Duodenal mucosa (tissue), 2 donors: ENCODE results near the gene PHYHIPL.

Source experiments
- H3K27ac ChIP-seq: one replicate; pipeline ENCODE4 v1.7.0; 2013; ENCODE audit warnings: low read depth, low read length
- H3K27me3 ChIP-seq, 2 donors: one replicate each; pipeline ENCODE4 v1.7.0; 2013; ENCODE audit warnings: low read length in 2 of 2, control low read depth in 1 of 2; ENCODE audit not compliant: insufficient read depth in 2 of 2, control insufficient read depth in 1 of 2
- H3K36me3 ChIP-seq, 2 donors: one replicate each; pipeline ENCODE4 v1.7.0; 2013; ENCODE audit warnings: low read length in 2 of 2, control low read depth in 1 of 2; ENCODE audit not compliant: insufficient read depth in 2 of 2, control insufficient read depth in 1 of 2
- H3K4me1 ChIP-seq, 2 donors: one replicate each; pipeline ENCODE4 v1.7.0; 2013; ENCODE audit warnings: low read length in 2 of 2, control low read depth in 1 of 2; ENCODE audit not compliant: insufficient read depth in 2 of 2, control insufficient read depth in 1 of 2
- H3K4me3 ChIP-seq, 2 donors: one replicate each; pipeline ENCODE4 v1.7.0; 2013; ENCODE audit warnings: low read length in 2 of 2, low read depth in 1 of 2
- H3K9ac ChIP-seq, 2 donors: one replicate each; pipeline ENCODE4 v1.7.0; 2013; ENCODE audit warnings: low read length in 2 of 2, low read depth in 1 of 2
- H3K9me3 ChIP-seq, 2 donors: one replicate each; pipeline ENCODE4 v1.7.0; 2013; ENCODE audit warnings: low read length in 2 of 2, control low read depth in 1 of 2; ENCODE audit not compliant: control insufficient read depth in 1 of 2

Gene PHYHIPL

GRCh38 chr10:59244871-59245270 lies 68.4 kb downstream of the PHYHIPL start:
- no peaks in the 10 kb centered on the region for H3K27me3 ChIP-seq
- no peaks in the 10 kb centered on the region for H3K4me1 ChIP-seq
- no peak overlapping the region for H3K27ac ChIP-seq
- peaks cover 8 to 13% of the 10 kb centered on the region in 2 donors for H3K36me3 ChIP-seq
- no peak overlapping the region for H3K4me3 ChIP-seq
- H3K9ac ChIP-seq: no peak overlapping the region
- H3K9me3 ChIP-seq: no peaks in the 10 kb centered on the region

- no peak overlapping the region for H3K4me3 ChIP-seq
- H3K27me3 ChIP-seq: no peaks in the 10 kb centered on the region
- H3K9me3 ChIP-seq: no peaks in the 10 kb centered on the region
- peaks cover 8 to 16% of the 10 kb centered on the region in 2 donors for H3K36me3 ChIP-seq
- H3K4me1 ChIP-seq: no peaks in the 10 kb centered on the region
- H3K27ac ChIP-seq: no peak overlapping the region
- H3K9ac ChIP-seq: no peak overlapping the region
Observed at GRCh38 chr10:59245686-59246085, 69.2 kb downstream of the PHYHIPL start.

GRCh38 chr10:59252491-59252890 lies 76.0 kb downstream of the PHYHIPL start:
- H3K9me3 ChIP-seq: no peaks in the 10 kb centered on the region
- no peak overlapping the region for H3K27ac ChIP-seq
- no peak overlapping the region for H3K4me3 ChIP-seq
- H3K27me3 ChIP-seq: no peaks in the 10 kb centered on the region
- H3K36me3 ChIP-seq: peaks cover 4 to 13% of the 10 kb centered on the region in 2 donors
- no peak overlapping the region for H3K9ac ChIP-seq
- H3K4me1 ChIP-seq: no peaks in the 10 kb centered on the region

- no peak overlapping the region for H3K27ac ChIP-seq
- H3K4me1 ChIP-seq: no peaks in the 10 kb centered on the region
- no peaks in the 10 kb centered on the region for H3K9me3 ChIP-seq
- H3K4me3 ChIP-seq: no peak overlapping the region
- H3K36me3 ChIP-seq: peaks cover 4 to 11% of the 10 kb centered on the region in 2 donors
- no peaks in the 10 kb centered on the region for H3K27me3 ChIP-seq
- no peak overlapping the region for H3K9ac ChIP-seq
Observed at GRCh38 chr10:59255463-59255862, 79.0 kb downstream of the PHYHIPL start.

GRCh38 chr10:59257224-59257623 lies 80.8 kb downstream of the PHYHIPL start:
- no peak overlapping the region for H3K9ac ChIP-seq
- no peak overlapping the region for H3K27ac ChIP-seq
- no peak overlapping the region for H3K4me3 ChIP-seq

GRCh38 chr10:59258890-59259289 lies 82.4 kb downstream of the PHYHIPL start:
- H3K4me3 ChIP-seq: no peak overlapping the region
- H3K4me1 ChIP-seq: no peaks in the 10 kb centered on the region
- H3K9ac ChIP-seq: no peak overlapping the region
- H3K27me3 ChIP-seq: no peaks in the 10 kb centered on the region
- no peak overlapping the region for H3K27ac ChIP-seq
- peaks cover 3 to 4% of the 10 kb centered on the region in 2 donors for H3K36me3 ChIP-seq
- H3K9me3 ChIP-seq: no peaks in the 10 kb centered on the region

More at GRCh38 chr10:59257224-59257623, 80.8 kb downstream of the PHYHIPL start:
- Histone ChIP-seq H3K27me3 (no peaks in the 10 kb centered on the region), H3K36me3 (peaks cover 4 to 10% of the 10 kb centered on the region in 2 donors), H3K4me1 (no peaks in the 10 kb centered on the region), H3K9me3 (no peaks in the 10 kb centered on the region)

GRCh38 chr10:59265141-59265540 lies 88.7 kb downstream of the PHYHIPL start:
- no peak overlapping the region for H3K4me3 ChIP-seq
- no peaks in the 10 kb centered on the region for H3K36me3 ChIP-seq
- H3K27ac ChIP-seq: no peak overlapping the region
- H3K27me3 ChIP-seq: no peaks in the 10 kb centered on the region
- no peak overlapping the region for H3K9ac ChIP-seq
- no peaks in the 10 kb centered on the region for H3K4me1 ChIP-seq
- no peaks in the 10 kb centered on the region for H3K9me3 ChIP-seq

GRCh38 chr10:59266321-59266720 lies 89.9 kb downstream of the PHYHIPL start:
- Histone ChIP-seq H3K9ac (no peak overlapping the region), H3K27me3 (no peaks in the 10 kb centered on the region), H3K36me3 (no peaks in the 10 kb centered on the region), H3K4me3 (no peak overlapping the region), H3K9me3 (no peaks in the 10 kb centered on the region), H3K27ac (no peak overlapping the region), H3K4me1 (no peaks in the 10 kb centered on the region)

- Histone ChIP-seq H3K9ac (no peak overlapping the region), H3K4me3 (no peak overlapping the region), H3K9me3 (no peaks in the 10 kb centered on the region), H3K4me1 (no peaks in the 10 kb centered on the region), H3K36me3 (no peaks in the 10 kb centered on the region), H3K27ac (no peak overlapping the region), H3K27me3 (no peaks in the 10 kb centered on the region)
Observed at GRCh38 chr10:59268460-59268859, 92.0 kb downstream of the PHYHIPL start.

GRCh38 chr10:59269651-59270050 lies 93.2 kb downstream of the PHYHIPL start:
- no peak overlapping the region for H3K4me3 ChIP-seq
- H3K27me3 ChIP-seq: no peaks in the 10 kb centered on the region
- no peak overlapping the region for H3K9ac ChIP-seq
- H3K9me3 ChIP-seq: no peaks in the 10 kb centered on the region
- H3K36me3 ChIP-seq: no peaks in the 10 kb centered on the region
- no peaks in the 10 kb centered on the region for H3K4me1 ChIP-seq
- H3K27ac ChIP-seq: no peak overlapping the region

- Histone ChIP-seq H3K9me3 (no peaks in the 10 kb centered on the region), H3K9ac (no peak overlapping the region), H3K27me3 (no peaks in the 10 kb centered on the region), H3K4me3 (no peak overlapping the region), H3K4me1 (no peaks in the 10 kb centered on the region), H3K27ac (no peak overlapping the region), H3K36me3 (no peaks in the 10 kb centered on the region)
Observed at GRCh38 chr10:59270492-59270891, 94.0 kb downstream of the PHYHIPL start.
